NB4 (cell line): ENCODE data around the gene PPME1.

Experiments used
- DNase-seq: peaks from one replicate; pipeline ENCODE4 v3.0.0; 2010; ENCODE audit warnings: low read depth
- H3K4me3 ChIP-seq: one replicate; pipeline ENCODE4 v1.5.1; 2011; ENCODE audit warnings: mild to moderate bottlenecking, low read depth, low read length, moderate library complexity
- MYC ChIP-seq: IDR thresholded peaks from 2 replicates; pipeline ENCODE4 v1.6.1; 2011; ENCODE audit warnings: low read depth, low read length
- POLR2A ChIP-seq: IDR thresholded peaks from 2 replicates; pipeline ENCODE4 v1.6.1; 2011; ENCODE audit warnings: mild to moderate bottlenecking; ENCODE audit not compliant: insufficient read length; ENCODE audit errors: extremely low read depth
- TF ChIP-seq, protein P1 (sequence below): IDR thresholded peaks from one replicate; pipeline ENCODE4 v1.5.1; 2012; ENCODE audit warnings: low read depth, low read length
- TF ChIP-seq, protein P2 (sequence below): IDR thresholded peaks from 2 replicates; pipeline ENCODE4 v1.6.1; 2011; ENCODE audit warnings: low read depth, low read length

PPME1 gene

DNA sequence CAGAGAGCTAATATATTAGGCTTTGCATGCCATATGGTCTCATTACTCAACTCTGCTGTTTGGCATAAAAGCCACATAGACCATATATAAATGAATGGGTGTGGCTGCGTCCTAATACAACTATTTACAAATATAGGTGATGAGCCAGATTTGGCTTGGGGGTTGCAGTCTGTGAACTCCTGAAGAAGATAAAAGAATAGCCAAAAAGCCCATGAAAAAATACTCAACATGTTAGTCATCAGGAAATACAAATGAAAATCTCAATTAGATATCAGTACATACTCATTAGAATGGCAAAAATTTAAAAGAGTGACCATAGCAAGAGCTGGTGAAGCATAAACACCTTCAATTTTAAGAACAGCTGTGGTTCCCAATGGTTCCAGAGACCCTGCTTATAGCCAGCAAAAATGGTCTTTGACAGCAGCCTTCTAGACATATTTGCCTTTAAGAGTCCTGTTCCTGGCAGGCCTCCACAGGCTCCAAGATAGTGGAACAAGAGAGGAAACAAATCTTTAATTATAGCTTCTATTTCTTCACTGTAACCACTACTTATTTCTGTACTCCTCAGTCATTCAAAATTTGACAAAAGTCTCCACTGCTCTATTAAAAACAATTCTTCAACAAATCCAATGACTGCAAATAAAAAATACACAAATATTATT is 16.3 kb upstream of the PPME1 start:
- no peak for DNase-seq
- H3K4me3 ChIP-seq, result no peak overlapping the region
- TF ChIP-seq, protein P1, sequence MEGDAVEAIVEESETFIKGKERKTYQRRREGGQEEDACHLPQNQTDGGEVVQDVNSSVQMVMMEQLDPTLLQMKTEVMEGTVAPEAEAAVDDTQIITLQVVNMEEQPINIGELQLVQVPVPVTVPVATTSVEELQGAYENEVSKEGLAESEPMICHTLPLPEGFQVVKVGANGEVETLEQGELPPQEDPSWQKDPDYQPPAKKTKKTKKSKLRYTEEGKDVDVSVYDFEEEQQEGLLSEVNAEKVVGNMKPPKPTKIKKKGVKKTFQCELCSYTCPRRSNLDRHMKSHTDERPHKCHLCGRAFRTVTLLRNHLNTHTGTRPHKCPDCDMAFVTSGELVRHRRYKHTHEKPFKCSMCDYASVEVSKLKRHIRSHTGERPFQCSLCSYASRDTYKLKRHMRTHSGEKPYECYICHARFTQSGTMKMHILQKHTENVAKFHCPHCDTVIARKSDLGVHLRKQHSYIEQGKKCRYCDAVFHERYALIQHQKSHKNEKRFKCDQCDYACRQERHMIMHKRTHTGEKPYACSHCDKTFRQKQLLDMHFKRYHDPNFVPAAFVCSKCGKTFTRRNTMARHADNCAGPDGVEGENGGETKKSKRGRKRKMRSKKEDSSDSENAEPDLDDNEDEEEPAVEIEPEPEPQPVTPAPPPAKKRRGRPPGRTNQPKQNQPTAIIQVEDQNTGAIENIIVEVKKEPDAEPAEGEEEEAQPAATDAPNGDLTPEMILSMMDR, result no peak

DNA sequence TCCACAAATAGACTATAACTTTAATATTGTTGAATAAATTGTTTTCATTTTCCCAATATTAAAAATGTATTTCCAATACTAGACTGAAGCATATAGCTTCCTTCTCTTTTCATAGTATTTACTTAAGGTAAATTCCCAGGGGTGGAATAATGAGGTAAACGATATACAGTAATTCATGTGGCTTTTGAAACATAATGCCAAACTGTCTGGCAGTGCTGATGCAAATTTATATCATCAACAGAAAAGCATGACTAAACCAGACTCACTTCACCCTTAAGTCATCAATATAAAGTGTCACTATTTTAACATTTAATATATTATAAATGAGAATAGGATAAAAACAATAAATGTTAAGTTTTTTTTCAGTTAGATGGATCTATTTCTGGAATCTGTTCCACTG is 13.9 kb upstream of the PPME1 start:
- DNase-seq, result no peak
- TF ChIP-seq, protein P1, result no peak
- TF ChIP-seq, protein P2, sequence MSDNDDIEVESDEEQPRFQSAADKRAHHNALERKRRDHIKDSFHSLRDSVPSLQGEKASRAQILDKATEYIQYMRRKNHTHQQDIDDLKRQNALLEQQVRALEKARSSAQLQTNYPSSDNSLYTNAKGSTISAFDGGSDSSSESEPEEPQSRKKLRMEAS, result no peak
- TF ChIP-seq POLR2A (no peak), MYC (no peak)

DNA sequence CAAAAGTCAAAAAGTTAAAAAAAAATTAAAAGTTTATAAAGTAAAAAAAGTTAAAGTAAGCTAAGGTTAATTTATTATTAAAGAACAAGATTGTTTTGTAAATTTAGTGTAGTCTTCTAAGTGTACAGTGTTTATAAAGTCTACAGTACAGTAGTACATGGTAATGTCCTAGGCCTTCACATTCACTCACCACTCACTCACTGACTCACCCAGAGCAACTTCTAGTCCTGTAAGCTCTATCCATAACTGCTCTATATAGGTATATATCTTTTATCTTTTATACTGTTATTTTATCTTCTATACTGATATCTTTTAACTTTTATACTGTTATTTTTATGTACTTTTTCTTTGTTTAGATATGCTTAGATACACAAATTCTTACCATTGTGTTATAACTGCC is 11.4 kb upstream of the PPME1 start:
- DNase-seq, result no peak
- TF ChIP-seq, protein P2, result no peak
- TF ChIP-seq POLR2A (no peak), MYC (no peak)
- TF ChIP-seq, protein P1, result no peak
- H3K4me3 ChIP-seq, result no peak overlapping the region

More for the DNA sequence above, 13.9 kb upstream of the PPME1 start:
- no peak overlapping the region for H3K4me3 ChIP-seq

DNA sequence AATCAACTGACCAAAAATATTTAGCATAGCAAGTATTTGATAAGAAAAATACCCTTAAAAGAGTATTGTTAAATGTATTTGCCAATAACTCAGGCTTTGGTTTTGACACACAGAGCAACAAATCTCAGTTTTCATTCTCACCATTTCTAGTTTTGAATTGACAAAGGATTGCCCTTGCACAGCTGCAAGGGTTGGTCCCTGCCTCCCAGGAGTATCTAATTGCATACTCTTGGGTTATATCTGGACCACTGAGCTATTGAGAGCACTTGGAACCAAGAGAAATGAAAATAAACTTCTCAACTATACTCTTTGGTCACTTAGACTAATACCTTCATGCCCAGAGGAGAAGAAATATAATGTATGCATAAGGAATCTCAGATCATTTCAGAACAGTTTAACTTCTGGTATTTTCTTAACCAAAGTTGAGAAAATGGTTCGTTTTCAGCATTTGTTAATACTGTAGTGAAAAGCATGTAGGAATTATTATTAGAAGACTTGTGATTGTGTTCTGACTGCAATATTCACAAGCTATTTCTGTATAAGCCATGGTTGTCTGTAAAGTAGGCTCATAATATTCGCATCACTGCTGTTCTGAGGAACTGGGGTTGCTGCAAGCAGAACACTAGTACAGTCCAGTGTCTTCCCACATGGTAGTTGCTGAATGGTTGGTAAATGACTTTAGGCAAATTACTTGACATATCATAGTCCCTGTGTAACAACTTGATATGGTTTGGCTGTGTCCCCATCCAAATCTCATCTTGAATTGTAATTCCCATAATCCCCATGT is 8.2 kb upstream of the PPME1 start:
- H3K4me3 ChIP-seq, result no peak overlapping the region
- TF ChIP-seq, protein P2, result no peak
- TF ChIP-seq POLR2A (no peak), MYC (no peak)
- TF ChIP-seq, protein P1, result no peak
- DNase-seq, result no peak

DNA sequence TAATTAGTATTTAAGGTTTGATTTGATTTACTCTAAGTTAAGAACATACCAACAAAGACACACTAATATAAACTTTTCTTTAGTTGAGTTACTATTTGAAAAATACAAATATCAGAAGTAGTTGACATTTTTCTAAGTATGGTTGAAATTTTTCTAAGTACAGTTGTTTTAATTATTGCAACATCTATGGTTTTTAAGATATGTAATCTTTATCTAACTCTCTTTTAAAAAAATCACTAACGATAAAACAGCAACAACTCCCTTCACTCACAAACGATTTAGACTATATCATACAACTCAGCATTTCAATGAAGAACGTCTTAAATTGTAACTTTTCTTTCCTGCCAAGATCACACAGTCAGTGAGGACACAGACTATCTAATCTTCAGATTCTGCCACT is 2.3 kb upstream of the PPME1 start:
- H3K4me3 ChIP-seq, result peak overlapping the region; percentile 85
- no peak for DNase-seq
- TF ChIP-seq POLR2A (no peak), MYC (no peak)
- TF ChIP-seq, protein P1, result no peak
- TF ChIP-seq, protein P2, result no peak
